HUDEP-2 (cell line): ENCODE data around the gene AGAP2.
A peak's percentile ranks its signal among the peaks of the same experiment; 100 is the strongest.
"Not testable (repeated sequence)": the region's sequence is repeated elsewhere in the genome, so short reads cannot be mapped to it uniquely, and the experiment has no call there.

ENCODE experiments used
- DNase-seq, 76 experiments: peaks; one replicate each; lab custom pipeline; 2025; ENCODE audit not compliant: unreplicated experiment in 76 of 76; lab: John Stamatoyannopoulos, UW

AGAP2 gene

DNA sequence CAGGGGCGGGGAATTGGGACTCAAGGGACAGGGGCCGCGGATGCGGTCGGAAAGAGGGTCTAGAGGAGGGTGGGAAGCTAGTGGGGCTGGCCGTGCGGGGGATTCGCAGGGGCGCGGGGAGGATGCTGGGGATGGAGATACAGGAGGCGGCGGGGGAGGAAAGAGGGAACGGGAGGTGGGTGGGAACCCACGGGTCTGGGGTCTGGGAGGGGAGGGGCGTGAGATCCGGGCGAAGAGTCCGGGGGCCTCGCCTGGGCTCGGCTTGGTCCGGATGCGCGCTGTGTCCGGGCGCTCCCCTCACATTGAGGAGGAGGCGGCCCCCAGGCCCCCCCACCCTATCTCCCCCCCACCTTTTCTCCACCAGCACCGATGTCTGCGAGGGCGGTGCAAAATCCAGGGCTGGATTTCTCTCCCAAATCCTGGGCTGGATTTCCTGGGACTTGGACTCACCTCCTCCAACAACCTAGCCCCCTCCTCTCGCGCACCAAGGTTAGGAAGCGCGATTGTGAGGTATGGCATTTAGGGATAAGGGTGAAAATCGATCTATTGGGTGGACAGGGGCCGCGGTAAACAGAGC lies at the start of gene AGAP2:
Gene AGAP2 (minus strand): TSS at position 82 of the 577 bp plus-strand sequence. CDS start 496 bp downstream, outside the sequence.
- no peak for DNase-seq

DNA sequence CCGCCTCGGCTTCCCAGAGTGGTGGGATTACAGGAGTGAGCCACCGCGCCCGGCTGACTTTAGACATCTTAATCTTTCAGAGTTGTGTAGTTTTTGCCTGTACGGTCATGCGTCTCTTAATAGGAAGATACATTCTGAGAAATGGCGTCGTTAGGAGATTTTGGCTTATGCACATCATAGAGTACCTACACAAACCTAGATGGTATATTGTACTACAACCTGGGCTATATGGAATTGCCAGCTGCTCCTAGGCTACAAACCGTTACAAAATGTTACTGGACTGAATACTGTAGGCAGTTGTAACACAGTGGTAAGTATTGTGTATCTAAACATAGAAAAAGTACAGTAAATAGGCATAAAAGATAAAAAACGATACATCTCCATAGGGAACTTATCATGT lies 45.3 kb upstream of the AGAP2 start:
- no peak for DNase-seq

DNA sequence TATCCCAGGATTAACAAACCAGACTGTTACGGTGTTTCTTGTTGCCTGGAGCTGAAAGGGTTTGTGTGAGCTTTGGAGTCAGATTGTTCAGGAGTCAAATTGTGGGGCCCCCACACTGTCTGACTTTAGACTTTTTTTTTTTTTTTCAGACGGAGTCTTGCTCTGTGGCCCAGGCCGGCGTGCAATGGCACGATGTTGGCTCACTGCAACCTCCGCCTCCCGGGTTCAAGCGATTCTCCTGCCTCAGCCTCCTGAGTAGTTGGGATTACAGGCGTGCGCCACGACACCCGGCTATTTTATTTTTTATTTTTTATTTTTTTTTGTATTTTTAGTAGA lies 44.9 kb upstream of the AGAP2 start:
- DNase-seq = no peak

DNA sequence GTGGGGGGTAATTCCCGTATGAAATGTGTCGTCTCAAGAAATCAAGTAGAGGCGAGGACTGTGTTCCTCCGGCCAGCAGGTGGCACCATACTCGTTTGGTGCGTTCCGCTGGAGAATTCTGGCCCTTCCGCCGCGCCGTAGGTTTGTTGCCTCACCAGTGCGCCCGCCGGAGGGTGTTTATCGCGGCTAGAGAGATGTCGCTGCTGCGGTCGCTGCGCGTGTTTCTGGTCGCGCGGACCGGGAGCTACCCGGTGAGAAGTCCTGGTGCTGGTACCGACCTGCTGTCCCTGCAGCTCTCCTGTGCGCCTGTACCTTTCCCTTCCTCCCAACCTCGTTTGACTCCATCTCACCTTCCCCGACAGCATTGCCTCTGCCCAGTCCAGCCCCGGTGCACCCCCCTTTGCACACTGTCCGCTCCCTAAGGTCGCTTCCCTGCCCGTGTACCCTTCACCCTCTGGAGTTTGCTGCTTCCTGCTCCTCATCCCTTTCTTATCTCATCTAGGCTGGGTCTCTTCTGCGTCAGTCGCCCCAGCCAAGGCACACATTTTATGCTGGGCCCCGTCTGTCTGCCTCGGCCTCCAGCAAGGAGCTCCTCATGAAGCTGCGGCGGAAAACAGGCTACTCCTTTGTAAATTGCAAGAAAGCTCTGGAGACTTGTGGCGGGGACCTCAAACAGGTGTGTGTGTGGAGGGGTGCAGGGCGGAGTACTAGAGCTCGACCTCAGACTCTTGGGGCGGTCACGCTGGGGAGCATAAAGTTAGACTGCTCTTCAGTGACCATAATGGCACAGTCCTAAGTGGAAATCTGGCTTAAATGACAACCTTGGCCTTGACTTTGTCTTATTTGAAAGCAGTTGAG lies 44.3 kb upstream of the AGAP2 start, which contains the start of gene TSFM:
Gene TSFM (plus strand): TSS at position 180 of the 858 bp plus-strand sequence. CDS start 15 bp downstream, at position 195.
- peak; percentile 28 to 95 (median 89) for DNase-seq

DNA sequence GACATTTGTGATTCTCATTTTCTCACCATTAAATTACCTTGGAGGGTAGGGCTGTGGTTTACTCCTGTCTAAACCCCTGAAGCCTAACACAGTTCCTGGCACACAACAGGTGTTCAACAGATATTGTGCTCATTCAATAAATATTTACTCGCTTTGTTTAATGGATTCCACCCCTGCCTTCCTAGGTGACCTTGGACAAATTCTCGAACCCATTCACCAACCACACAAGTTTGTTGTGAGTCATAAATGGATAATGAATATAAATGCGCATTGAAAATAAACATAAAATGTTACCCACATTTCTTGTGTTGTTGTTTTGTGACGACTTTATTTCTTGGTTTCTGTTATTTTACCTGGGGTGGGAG lies 43.7 kb upstream of the AGAP2 start:
- DNase-seq = no peak

DNA sequence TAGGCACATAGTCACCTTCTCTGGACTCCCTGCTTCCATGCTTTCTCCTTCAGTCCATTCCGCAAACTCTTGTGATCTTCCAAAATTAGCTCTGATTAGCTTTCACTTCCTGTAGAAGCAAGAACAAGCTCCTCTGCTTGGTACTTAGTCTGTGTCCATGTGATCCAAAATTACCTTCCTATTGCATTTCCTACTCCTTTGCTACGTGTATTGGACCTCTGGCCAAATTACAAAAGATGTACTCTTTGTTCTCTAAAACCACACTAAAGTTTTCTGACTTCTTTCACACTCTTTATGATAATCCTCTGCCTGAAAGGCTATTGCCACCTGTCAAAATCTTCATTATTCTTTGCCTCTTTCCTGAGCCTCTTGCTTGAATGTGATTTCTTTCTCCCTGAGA lies 43.3 kb upstream of the AGAP2 start:
- no peak for DNase-seq

DNA sequence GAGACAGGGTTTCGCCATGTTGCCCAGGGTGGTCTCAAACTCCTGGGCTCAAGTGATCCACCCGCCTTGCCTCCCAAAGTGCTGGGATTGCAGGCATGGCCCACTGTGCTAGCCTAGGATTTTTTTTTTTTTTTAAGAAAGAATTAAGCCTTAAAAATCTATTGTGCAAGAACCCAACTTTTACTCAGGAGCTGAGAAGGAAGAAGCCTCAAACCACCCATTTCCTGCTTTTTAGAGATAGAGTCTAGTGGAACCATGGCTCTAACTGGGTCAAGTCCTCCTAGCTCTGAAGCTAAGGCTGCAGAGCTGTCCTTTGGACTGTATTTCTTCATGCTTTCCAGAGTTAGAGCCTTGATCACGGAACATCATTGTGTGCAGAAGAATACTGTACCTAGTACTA lies 42.7 kb upstream of the AGAP2 start:
- no peak for DNase-seq

DNA sequence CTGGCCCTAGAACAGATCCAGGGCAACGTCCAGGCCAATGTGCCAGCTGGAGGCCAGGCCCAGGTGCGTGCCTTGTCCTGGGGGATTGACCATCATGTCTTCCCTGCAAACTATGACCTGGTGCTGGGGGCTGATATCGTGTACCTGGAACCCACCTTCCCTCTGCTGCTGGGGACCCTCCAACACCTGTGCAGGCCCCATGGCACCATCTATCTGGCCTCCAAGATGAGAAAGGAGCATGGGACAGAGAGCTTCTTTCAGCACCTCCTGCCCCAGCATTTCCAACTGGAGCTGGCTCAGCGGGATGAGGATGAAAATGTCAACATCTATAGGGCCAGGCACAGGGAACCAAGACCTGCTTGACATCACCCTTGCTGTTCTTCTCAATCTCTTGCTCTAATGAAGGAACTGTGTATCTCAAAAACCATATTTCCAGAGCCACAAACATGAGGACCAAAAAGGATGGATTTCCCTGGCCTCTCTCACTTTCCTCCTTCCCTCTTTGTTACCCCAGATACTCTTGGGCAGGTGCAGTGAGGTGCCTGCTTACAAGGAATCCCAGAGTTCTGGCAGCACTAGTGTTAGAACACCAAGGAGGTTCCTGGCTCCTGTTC lies 41.8 kb upstream of the AGAP2 start:
- no peak for DNase-seq

DNA sequence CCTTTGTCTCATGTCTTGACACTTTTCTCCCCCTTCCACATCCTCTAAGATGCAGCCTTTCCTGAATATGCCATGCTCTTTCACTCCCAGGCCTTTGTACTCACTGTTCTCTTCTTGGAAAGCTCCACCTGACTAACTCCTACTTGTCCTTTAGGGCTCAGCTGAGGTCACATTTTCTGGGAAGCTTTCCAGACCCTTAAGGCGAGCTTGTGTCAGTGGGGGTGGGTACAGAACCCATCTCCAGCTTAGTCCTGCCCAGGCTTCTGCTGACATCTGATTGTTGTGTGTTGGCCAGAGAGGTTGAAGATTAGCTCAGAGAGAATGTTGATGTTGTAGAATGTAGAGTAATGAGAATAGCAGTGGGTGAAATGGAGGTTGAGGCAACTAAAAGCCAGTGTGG lies 41.2 kb upstream of the AGAP2 start:
- peak in 18 of 76 experiments; percentile 4 to 42 (median 19) for DNase-seq

DNA sequence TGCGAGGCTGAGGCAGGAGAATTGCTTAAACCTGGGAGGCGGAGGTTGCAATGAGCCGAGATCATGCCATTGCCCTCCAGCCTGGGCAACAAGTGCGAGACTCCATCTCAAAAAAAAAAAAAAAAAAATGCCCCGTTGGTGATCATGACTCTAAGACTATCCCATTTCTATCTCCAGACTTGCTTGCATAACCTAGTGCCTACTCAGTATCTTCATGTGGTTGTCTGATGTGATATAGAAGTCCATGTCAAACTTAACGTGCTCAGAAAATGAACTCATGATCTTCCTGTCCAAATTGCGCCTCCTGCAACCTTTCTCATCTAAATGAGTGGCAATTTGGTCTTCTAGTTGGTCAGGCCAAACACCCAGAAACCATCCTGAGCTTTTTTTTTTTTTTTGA lies 39.4 kb upstream of the AGAP2 start:
- no peak for DNase-seq

DNA sequence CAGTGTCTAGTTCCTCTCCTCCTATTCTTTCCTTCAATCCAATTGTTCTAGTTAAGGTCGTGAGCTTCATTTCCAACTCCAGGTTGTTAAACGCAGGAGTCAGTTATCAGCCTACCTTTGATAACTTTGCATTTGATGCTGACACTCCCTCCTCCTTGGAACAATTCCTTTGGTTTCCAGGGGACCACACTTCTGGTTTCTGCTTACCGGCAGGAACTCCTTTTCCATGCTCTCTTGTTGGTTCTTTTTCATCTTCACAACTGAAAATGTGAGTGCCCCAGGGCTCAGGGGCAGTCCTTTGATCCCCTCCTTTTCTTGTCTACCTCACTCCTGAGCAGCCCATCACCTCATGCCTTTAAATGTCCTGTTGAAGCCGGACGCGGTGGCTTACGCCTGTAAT lies 38.8 kb upstream of the AGAP2 start:
- no peak for DNase-seq

DNA sequence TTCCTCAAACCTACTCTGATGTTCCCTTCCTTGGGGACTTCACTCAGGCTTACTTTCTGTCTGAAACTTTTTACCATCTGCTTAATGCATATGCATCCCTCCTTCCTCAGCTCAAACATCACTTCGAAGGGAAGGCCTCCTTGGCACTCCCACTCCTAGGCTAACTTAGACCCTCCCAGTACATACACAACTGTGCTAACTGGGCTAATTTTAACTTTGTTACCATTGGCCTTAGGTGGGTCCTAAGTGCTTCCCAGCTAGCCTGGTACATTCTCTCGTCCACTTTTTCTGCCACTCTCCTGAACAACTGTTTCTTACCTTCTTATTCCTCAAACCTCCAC lies 37.7 kb upstream of the AGAP2 start:
- DNase-seq = no peak

DNA sequence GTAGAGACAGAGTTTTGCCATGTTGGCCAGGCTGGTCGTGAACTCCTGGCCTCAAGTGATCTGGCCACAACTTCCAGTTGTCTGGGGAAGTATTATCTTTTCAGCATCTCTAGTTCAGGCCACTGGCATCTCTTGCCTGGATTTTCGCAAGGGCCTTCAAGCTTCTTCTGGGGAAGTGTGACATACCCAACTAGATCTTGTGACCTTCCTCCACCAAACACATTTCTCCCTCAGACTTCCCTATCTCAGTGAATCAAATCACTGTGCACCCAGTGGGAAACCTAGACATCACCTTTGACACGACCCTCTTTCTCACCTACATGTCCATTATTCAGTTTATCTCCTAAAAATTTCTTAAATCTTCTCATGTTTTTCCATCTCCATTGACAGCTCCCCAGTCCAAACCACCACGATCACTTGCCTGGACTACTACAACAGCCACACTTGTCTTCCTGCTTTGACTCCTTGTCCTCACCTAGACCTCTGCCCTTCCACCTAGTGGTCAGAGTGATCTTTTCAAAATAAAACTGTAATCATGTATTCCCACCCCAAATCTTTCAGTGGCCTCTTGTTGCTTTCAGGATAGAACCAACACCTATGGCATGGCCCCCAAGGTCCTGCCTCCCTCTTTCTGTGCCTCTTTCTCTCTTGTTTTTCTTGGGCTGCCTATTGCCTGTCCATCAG lies 37.2 kb upstream of the AGAP2 start:
- DNase-seq = peak in 5 of 76 experiments; percentile 12 to 27 (median 15)

DNA sequence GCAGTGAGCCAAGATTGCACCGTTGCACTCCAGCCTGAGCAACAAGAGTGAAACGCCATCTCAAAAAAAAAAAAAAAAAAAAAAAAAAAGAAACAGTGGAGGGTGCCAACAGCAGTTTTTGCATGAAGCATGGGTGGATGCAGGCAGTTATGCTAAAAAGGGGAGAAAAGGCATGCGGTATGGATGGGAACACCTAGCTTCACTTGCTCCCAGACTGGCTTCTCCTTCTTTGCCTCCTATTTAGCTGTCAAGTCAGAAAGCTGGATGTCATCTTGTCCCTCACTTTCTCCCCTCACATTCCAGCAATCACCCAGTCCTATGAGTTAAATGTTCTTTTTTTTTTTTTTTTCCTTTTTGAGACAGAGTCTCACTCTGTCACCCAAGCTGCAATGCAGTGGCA lies 36.5 kb upstream of the AGAP2 start:
- no peak for DNase-seq

DNA sequence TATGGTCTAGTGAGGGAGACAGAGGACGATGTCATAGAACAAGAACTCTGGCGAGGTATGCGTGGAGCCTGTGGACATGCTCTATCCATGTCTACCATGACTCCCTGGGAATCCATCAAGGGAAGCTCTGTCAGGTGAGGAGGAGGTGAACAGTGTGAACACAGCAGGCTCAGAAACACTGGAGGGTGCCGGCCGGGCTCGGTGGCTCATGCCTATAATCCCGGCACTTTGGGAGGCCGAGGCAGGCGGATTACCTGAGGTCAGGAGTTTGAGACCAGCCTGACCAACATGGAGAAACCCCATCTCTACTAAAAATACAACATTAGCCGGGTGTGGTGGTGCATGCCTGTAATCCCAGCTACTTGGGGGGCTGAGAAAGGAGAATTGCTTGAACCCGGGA lies 36.1 kb upstream of the AGAP2 start:
- DNase-seq = not testable (repeated sequence)

DNA sequence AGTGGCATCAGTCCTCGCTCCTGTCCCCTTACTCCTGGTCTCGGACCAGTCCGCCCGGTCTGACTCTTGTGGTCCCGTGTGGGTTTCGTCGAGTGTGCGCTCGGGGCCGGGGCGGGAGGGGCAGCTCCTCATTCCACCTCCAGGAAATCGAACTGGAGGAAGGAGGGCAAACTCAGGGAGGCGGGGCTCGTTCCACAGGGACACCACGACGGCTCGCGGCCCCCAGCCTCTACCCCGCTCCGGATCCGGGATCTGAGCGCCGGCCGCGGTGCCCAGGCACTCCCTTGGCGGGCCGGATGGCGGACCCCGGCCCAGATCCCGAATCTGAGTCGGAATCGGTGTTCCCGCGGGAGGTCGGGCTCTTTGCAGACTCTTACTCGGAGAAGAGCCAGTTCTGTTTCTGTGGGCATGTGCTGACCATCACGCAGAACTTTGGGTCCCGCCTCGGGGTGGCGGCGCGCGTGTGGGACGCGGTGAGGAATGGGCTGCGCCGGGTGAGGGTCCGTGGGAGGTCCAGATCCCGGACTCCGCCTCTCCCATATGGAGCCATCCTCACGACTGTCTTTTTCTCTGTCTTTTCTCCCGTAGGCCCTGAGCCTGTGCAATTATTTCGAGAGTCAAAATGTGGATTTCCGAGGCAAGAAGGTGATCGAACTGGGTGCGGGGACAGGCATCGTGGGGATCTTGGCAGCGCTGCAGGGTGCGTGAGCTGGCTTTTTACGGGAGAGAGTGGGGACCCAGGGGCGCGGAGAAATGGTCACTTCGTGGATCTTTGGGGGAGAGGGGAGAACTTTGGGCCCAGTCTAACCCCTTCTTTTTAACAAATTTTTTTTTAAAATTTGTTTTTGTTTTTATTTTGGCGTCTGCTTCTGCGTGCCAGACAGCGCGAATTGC lies 34.1 kb upstream of the AGAP2 start, which contains the start of gene EEF1AKMT3:
Gene EEF1AKMT3 (plus strand): TSS at position 186 of the 894 bp plus-strand sequence. CDS start 111 bp downstream, at position 297.
- peak in 41 of 76 experiments; percentile 29 to 79 (median 52) for DNase-seq

DNA sequence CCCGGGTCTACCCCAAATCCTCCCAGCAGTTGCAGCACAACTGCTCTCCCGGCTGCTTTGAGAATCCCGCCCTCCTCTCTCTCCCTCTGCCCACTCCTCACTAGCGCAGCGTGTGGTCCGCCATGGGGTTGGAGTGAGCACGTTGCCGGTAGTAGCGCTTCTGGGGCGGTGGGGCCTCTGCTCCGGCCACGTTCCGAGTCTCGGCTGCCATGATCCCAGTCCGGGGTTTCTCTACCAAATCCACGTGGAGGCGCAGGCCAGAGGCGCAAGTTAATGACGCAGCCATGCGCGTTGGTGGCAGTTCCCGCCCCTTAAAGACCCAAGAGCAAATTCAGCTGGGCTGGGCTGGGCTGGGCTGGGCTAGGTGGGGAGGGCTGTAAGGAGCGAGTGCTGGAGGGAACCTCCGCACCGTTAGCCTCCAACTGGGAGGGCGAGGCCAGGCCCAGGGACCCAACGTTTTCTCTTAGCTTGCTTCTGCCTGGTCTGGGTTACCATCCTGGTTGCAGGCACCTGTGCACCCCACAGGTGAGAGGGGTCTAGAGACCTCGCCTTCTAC lies 33.4 kb upstream of the AGAP2 start, which contains the start of gene METTL1:
Gene METTL1 (minus strand): TSS at position 233 of the 556 bp plus-strand sequence. CDS start 22 bp downstream, at position 211.
- DNase-seq = peak; percentile 54 to 98 (median 92)

DNA sequence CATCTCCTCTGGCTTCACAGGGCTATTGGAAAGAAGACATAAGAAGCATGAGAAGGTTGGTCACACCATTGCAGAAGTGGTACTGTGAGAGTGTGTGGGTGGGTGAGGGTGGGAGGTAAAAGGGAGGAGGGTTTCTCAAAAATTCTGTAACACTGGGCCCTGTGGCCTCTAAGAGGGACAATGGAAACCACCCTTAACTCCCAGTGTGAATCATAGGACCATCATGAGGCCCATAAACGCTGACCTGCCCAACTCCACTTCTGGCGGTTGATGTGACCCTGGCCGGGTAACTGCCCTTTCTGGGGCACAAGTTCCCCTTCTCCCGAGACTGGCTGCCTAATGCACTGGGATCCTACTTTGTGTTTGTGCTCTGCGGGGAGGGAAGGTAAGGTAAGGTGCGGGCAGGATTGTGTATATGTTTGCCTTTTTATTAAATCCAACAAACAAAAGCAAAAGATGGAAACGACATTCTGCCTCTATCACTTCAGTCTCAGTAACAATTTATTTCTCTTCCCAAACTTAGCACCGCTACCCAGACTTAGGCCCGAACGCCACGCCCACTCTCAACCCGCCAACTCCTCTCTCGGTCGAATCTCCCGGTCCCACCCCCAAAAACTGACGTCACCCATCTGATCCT lies 32.8 kb upstream of the AGAP2 start:
- DNase-seq = peak in 64 of 76 experiments; percentile 44 to 93 (median 86)

DNA sequence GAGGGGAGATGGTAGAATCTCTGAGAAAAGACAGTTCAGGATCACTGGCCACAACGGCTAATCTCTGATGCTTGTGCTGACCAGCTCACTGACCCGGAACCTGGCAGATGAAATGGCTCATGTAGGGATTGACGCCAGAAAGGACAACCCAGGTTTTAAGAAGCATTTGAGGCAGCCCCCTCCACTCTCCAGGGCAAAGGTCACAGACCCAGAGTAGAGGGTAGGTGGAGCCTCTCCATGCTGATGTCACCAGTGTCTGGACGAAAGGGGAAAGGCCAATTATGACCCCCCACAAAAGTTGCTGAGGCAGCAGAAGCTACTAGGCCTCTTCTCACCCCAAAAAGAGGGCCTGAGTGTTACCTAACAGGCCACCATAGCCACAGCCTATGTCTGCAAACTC lies 32.2 kb upstream of the AGAP2 start:
- DNase-seq = no peak
